HS-27A (cell line): ENCODE measurements around the gene OPA3.
A peak's percentile ranks its signal among the peaks of the same experiment; 100 is the strongest.
"Not testable (repeated sequence)": the region's sequence is repeated elsewhere in the genome, so short reads cannot be mapped to it uniquely, and the experiment has no call there.

Experiments
- DNase-seq: peaks from one replicate; pipeline ENCODE4 v3.0.0-alpha.2; 2012; ENCODE audit warnings: low read depth, missing footprints

Gene OPA3

GRCh38 chr19:45584332-45585157, at the start of gene OPA3:
Gene OPA3, minus strand, starts transcription at chr19:45584802. Its CDS starts 38 bp downstream, at chr19:45584764.
- DNase-seq, result peak; percentile 100

- peak; percentile 90 for DNase-seq
Measured at GRCh38 chr19:45632468-45633196, 48.0 kb upstream of the OPA3 start.

- peak; percentile 91 for DNase-seq
Measured at GRCh38 chr19:45630463-45630862, 45.9 kb upstream of the OPA3 start.

- DNase-seq, result no peak
Measured at GRCh38 chr19:45629704-45630103, 45.1 kb upstream of the OPA3 start.

- not testable (repeated sequence) for DNase-seq
Measured at GRCh38 chr19:45628219-45628618, 43.6 kb upstream of the OPA3 start.

GRCh38 chr19:45623984-45624383, 39.4 kb upstream of the OPA3 start:
- no peak for DNase-seq

- DNase-seq, result no peak
Measured at GRCh38 chr19:45621976-45622503, 37.4 kb upstream of the OPA3 start.

GRCh38 chr19:45621389-45621788, 36.8 kb upstream of the OPA3 start:
- no peak for DNase-seq

- no peak for DNase-seq
Measured at GRCh38 chr19:45616704-45617017, 32.1 kb upstream of the OPA3 start.

- DNase-seq, result peak; percentile 35
Measured at GRCh38 chr19:45615795-45616703, 31.4 kb upstream of the OPA3 start.

GRCh38 chr19:45615056-45615455, 30.5 kb upstream of the OPA3 start:
- not testable (repeated sequence) for DNase-seq

- DNase-seq, result peak; percentile 81
Measured at GRCh38 chr19:45613926-45614725, 29.5 kb upstream of the OPA3 start.

- no peak for DNase-seq
Measured at GRCh38 chr19:45608948-45609347, 24.3 kb upstream of the OPA3 start.

GRCh38 chr19:45607071-45608029, 22.7 kb upstream of the OPA3 start:
- no peak for DNase-seq

GRCh38 chr19:45601524-45602374, 17.1 kb upstream of the OPA3 start, which contains the start of gene GPR4:
Gene GPR4, minus strand, starts transcription at chr19:45602212. Its CDS starts 10,346 bp downstream, at chr19:45591866.
- DNase-seq, result no peak

- no peak for DNase-seq
Measured at GRCh38 chr19:45601115-45601514, 16.5 kb upstream of the OPA3 start.

GRCh38 chr19:45600340-45600885, 15.8 kb upstream of the OPA3 start:
- no peak for DNase-seq

- no peak for DNase-seq
Measured at GRCh38 chr19:45599286-45599685, 14.7 kb upstream of the OPA3 start.
